ENCODE measurements around the gene CS.

DNA sequence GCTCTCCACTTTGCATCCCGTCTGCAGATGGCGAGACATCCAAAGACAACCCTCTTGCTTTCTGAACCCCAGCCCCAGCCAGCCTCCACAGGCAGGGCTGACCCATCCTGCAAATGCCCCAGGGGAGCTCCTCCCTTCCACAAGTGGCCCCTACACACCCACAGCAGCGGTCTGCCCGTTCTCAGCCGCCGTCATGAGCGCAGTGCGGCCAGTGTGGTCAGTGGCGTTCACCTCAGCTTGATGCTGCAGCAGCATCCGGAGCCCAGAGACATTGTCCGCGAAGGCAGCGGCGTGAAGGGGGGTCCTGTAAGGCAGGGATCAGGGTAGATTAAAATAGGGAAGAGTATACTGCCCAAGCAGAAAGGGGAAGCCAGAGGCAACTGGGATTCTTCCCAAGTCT, 55.6 kb downstream of the CS start:
- TF ChIP-seq, protein P1, sequence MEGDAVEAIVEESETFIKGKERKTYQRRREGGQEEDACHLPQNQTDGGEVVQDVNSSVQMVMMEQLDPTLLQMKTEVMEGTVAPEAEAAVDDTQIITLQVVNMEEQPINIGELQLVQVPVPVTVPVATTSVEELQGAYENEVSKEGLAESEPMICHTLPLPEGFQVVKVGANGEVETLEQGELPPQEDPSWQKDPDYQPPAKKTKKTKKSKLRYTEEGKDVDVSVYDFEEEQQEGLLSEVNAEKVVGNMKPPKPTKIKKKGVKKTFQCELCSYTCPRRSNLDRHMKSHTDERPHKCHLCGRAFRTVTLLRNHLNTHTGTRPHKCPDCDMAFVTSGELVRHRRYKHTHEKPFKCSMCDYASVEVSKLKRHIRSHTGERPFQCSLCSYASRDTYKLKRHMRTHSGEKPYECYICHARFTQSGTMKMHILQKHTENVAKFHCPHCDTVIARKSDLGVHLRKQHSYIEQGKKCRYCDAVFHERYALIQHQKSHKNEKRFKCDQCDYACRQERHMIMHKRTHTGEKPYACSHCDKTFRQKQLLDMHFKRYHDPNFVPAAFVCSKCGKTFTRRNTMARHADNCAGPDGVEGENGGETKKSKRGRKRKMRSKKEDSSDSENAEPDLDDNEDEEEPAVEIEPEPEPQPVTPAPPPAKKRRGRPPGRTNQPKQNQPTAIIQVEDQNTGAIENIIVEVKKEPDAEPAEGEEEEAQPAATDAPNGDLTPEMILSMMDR (IDR thresholded peaks at IDR 0.05), result no peak
- no peak for TF ChIP-seq POLR2A (IDR thresholded peaks at IDR 0.05)

All from esophagus squamous epithelium (tissue), 4 donors.